HepG2 (cell line): ENCODE results near the gene POLA1. TPM values are rescaled to one million over a fixed set of nuclear protein-coding genes. Genes with fewer than 3 reads are reported as not detected.

Experiments used
- ATAC-seq: fragments of 200-7000 bp; cut with Tn5 transposase; 3 replicates; pipeline ENCODE4 v1.9.1; 2020; ENCODE audit warnings: mild to moderate bottlenecking, moderate library complexity
- BruUV-seq: library from RNA; stranded (reverse); fragments of 400-500 nt; replicated peaks from 2 replicates; lab custom pipeline; 2021; lab: Mats Ljungman, UMichigan
- CTCF ChIA-PET: fragments of 300-600 bp; formaldehyde crosslinking; extraction: SDS; loops from one replicate; lab custom pipeline; 2021; ENCODE audit warnings: low total read pairs, inconsistent platforms, low intra/inter-chr PET ratio; lab: Yijun Ruan, JAX
- POLR2A ChIA-PET: fragments of 350-600 bp; sonication (Branson Sonifier 250); formaldehyde crosslinking; loops from one replicate; lab custom pipeline; 2020; ENCODE audit warnings: antibody characterized with exemption, inconsistent platforms; lab: Yijun Ruan, JAX
- DNase-seq: peaks from one replicate; pipeline ENCODE4 v3.0.0-alpha.2; 2015; ENCODE audit warnings: low spot score
- FAIRE-seq: peaks from 3 replicates; lab custom pipeline; 2011; peaks lifted over from hg19 to GRCh38; lab: Jason Lieb, UNC
- H2AFZ ChIP-seq: one replicate; pipeline ENCODE4 v1.6.1; 2011; ENCODE audit warnings: low read length, inconsistent platforms
- H3K27ac ChIP-seq: fragments of 300-600 bp; 3 replicates; pipeline ENCODE4 v1.8.0; 2011; ENCODE audit warnings: mixed run types, mild to moderate bottlenecking, mixed read lengths, low read length, inconsistent platforms; ENCODE audit not compliant: insufficient read depth; ENCODE audit errors: extremely low read length
- H3K27me3 ChIP-seq, 2 experiments: fragments of 200-600 bp in 1 of 2; 2 replicates in 1 of 2; 3 replicates in 1 of 2; pipeline versions ENCODE4 v1.6.0 to v1.8.0; 2011; ENCODE audit warnings: low read length in 2 of 2, mild to moderate bottlenecking in 2 of 2, moderate library complexity in 2 of 2, inconsistent platforms in 1 of 2; ENCODE audit not compliant: insufficient read depth in 2 of 2, control insufficient read depth in 1 of 2
- H3K36me3 ChIP-seq, 2 experiments: fragments of 200-600 bp in 1 of 2; replicated peaks in 1 of 2; 2 replicates in 1 of 2; 3 replicates in 1 of 2; pipeline versions ENCODE4 v1.5.1 to v1.8.0; 2011; ENCODE audit warnings: low read length in 2 of 2, inconsistent platforms in 1 of 2; ENCODE audit not compliant: insufficient read depth in 2 of 2, control insufficient read depth in 1 of 2
- H3K4me1 ChIP-seq: 2 replicates; pipeline ENCODE4 v1.5.1; 2012; ENCODE audit warnings: low read length, inconsistent platforms; ENCODE audit not compliant: insufficient read depth
- H3K4me2 ChIP-seq: 2 replicates; pipeline ENCODE4 v1.6.0; 2011; ENCODE audit warnings: low read depth, low read length, inconsistent platforms
- H3K4me3 ChIP-seq, 3 experiments: fragments of 200-600 bp in 1 of 3; sonication (generic), shearing (Covaris generic) in 1 of 3; replicated peaks in 1 of 3; 2 replicates each; pipeline ENCODE4 v1.5.1; 2011 to 2016; ENCODE audit warnings: low read length in 3 of 3, inconsistent platforms in 2 of 3, low read depth in 2 of 3, mild to moderate bottlenecking in 2 of 3, control low read depth in 1 of 3, mixed read lengths in 1 of 3; ENCODE audit not compliant: insufficient read depth in 1 of 3
- H3K79me2 ChIP-seq: one replicate; pipeline ENCODE4 v1.6.1; 2011; ENCODE audit warnings: low read length, inconsistent platforms; ENCODE audit not compliant: insufficient read depth
- H3K9ac ChIP-seq: 2 replicates; pipeline ENCODE4 v1.6.0; 2011; ENCODE audit warnings: mild to moderate bottlenecking, low read depth, low read length, inconsistent platforms; ENCODE audit not compliant: insufficient read depth
- H3K9me3 ChIP-seq: 2 replicates; pipeline ENCODE4 v1.5.1; 2012; ENCODE audit warnings: mild to moderate bottlenecking, low read length
- H4K20me1 ChIP-seq: 2 replicates; pipeline ENCODE4 v1.6.0; 2011; ENCODE audit warnings: inconsistent platforms, mild to moderate bottlenecking, low read length, moderate library complexity; ENCODE audit not compliant: insufficient read depth
- ARID5B ChIP-seq: IDR thresholded peaks from 2 replicates; pipeline ENCODE4 v1.4.0; 2020; ENCODE audit warnings: mild to moderate bottlenecking, missing genetic modification reagents
- BRCA1 ChIP-seq: sonication (generic); formaldehyde crosslinking; IDR thresholded peaks from 2 replicates; pipeline ENCODE4 v1.4.0; 2020; ENCODE audit warnings: missing genetic modification reagents
- CC2D1A ChIP-seq: sonication (generic); formaldehyde crosslinking; IDR thresholded peaks from 2 replicates; pipeline ENCODE4 v1.8.1; 2023; ENCODE audit warnings: mild to moderate bottlenecking, missing genetic modification reagents
- CHD4 ChIP-seq: fragments of 200-600 bp; sonication (generic); IDR thresholded peaks from 2 replicates; pipeline ENCODE4 v1.7.0; 2017; ENCODE audit warnings: mild to moderate bottlenecking, low read length, borderline replicate concordance
- MBD4 ChIP-seq: IDR thresholded peaks from 2 replicates; pipeline ENCODE4 v1.6.1; 2012; ENCODE audit warnings: low read length, inconsistent platforms, borderline replicate concordance
- RAD21 ChIP-seq: fragments of 450-650 bp; formaldehyde crosslinking; IDR thresholded peaks from 2 replicates; pipeline ENCODE4 v1.5.0; 2020; ENCODE audit warnings: mild to moderate bottlenecking
- SNRNP70 ChIP-seq: fragments of 200-400 bp; formaldehyde crosslinking; IDR thresholded peaks from 2 replicates; pipeline ENCODE4 v1.6.1; 2017; ENCODE audit warnings: mild to moderate bottlenecking, low read depth, low read length, moderate library complexity
- XRCC5 ChIP-seq: fragments of 200-400 bp; formaldehyde crosslinking; optimal IDR thresholded peaks from 2 replicates; pipeline ENCODE3; 2017; ENCODE audit warnings: mild to moderate bottlenecking, low read length
- WGBS: methylation state at CpG from one replicate; pipeline ENCODE4 v1.1.6; 2017; ENCODE audit warnings: low lambda C conversion rate; 5-methylcytosine and 5-hydroxymethylcytosine counted together
- in situ Hi-C: cut with HindIII; loops from 2 replicates; pipeline ENCODE4 v1.10.0; 2017; ENCODE audit warnings: low pct_unique_long_range_greater_than_20kb; ENCODE audit not compliant: extremely low pct_ligation_motif_present
- intact Hi-C: fragments of 100-400 bp; cut with micrococcal nuclease; formaldehyde crosslinking; loops from one replicate; pipeline ENCODE4 v1.10.0; 2022; ENCODE audit not compliant: unreplicated experiment
- polyA plus RNA-seq, 8 experiments: library from polyadenylated mRNA; depleted of rRNA in 3 of 8; stranded (reverse) in 7 of 8; unstranded in 1 of 8; fragments of >200 nt; fragmentation: Illumina TruSeq in 4 of 8; extraction: Trizol in 4 of 8; gene quantifications; 2 replicates each; pipeline versions ENCODE4 v1.2.1 to v1.2.3, GENCODE V29; 2011 to 2016; ENCODE audit warnings: low read depth in 4 of 8, missing spikeins in 1 of 8, mixed read lengths in 1 of 8; ENCODE audit not compliant: insufficient read depth in 1 of 8
- total RNA-seq, 5 experiments: library from RNA; depleted of rRNA; stranded (reverse); fragments of >200 nt; fragmentation: Illumina TruSeq; extraction: Trizol; gene quantifications; 2 replicates each; pipeline ENCODE4 v1.2.3, GENCODE V29; 2016; ENCODE audit warnings: low read depth in 1 of 5
- TF ChIP-seq, protein P1 (sequence below): sonication (generic); formaldehyde crosslinking; conservative IDR thresholded peaks from 2 replicates; pipeline ENCODE4 v1.8.0; 2022; ENCODE audit warnings: low read depth, missing genetic modification reagents

POLA1 gene
- total and polyA plus RNA-seq, 2 of the 13 experiments (the other 11 are each of a cell fraction or from before 2014, with no cell fraction given), result 3.3 to 26.5 TPM

DNA sequence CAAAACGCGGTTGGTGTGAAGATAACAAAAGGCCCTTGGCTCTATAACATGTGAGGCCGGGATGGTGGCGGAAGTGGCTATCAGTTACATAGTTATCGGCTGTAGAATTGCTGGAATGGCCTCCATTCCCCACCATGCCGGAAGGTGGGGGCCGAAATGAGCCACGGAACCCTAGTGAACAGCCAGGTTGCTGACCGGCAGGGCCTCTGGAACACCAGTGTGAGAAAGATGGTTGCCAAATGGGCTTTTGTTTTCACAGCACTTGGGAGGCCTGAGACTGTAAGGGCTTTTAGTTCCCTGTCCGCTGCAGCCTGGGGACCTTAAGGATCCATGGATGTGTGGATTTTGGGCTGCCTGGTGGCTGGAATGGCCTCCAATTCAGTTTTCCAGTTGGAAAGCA, 345.3 kb downstream of the POLA1 start:
- no peaks in the 10 kb centered on the region for H3K4me1 ChIP-seq
- H3K4me3 ChIP-seq, result no peak overlapping the region
- H3K9me3 ChIP-seq, result no peaks in the 10 kb centered on the region
- no peaks in the 10 kb centered on the region for H3K36me3 ChIP-seq
- BruUV-seq, result no TSS peak
- H3K79me2 ChIP-seq, result no peaks in the 10 kb centered on the region
- no peak overlapping the region for H2AFZ ChIP-seq
- H3K4me2 ChIP-seq, result no peak overlapping the region
- no peak for DNase-seq
- H3K27me3 ChIP-seq, result no peaks in the 10 kb centered on the region
- WGBS, result 63% methylated on average over 7 of the region's 10 CpGs
- TF ChIP-seq CC2D1A (no peak), CHD4 (no peak), BRCA1 (CRISPR knock-in tag) (no peak), SNRNP70 (no peak), RAD21 (CRISPR knock-in tag) (no peak), MBD4 (no peak), XRCC5 (no peak)
- TF ChIP-seq, protein P1, sequence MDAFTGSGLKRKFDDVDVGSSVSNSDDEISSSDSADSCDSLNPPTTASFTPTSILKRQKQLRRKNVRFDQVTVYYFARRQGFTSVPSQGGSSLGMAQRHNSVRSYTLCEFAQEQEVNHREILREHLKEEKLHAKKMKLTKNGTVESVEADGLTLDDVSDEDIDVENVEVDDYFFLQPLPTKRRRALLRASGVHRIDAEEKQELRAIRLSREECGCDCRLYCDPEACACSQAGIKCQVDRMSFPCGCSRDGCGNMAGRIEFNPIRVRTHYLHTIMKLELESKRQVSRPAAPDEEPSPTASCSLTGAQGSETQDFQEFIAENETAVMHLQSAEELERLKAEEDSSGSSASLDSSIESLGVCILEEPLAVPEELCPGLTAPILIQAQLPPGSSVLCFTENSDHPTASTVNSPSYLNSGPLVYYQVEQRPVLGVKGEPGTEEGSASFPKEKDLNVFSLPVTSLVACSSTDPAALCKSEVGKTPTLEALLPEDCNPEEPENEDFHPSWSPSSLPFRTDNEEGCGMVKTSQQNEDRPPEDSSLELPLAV (CRISPR knock-in tag), result no peak
- intact Hi-C loops (no loop called here), in situ Hi-C loops (loop anchor here (10.0 kb wide), 1 partner anchor 106 kb away; no protein-coding TSS in a partner anchor)
- ATAC-seq, result no peak
- ChIA-PET CTCF (no interaction called here), POLR2A (no interaction called here)
- FAIRE-seq, result no peak
- no peak overlapping the region for H3K27ac ChIP-seq
- H4K20me1 ChIP-seq, result no peaks in the 10 kb centered on the region
- no peak overlapping the region for H3K9ac ChIP-seq

- POLR2A ChIA-PET, result no interaction called here
- Histone ChIP-seq H3K27ac (no peak overlapping the region), H3K9ac (no peak overlapping the region), H3K79me2 (no peaks in the 10 kb centered on the region), H3K27me3 (no peaks in the 10 kb centered on the region), H3K4me3 (no peak overlapping the region), H3K9me3 (no peaks in the 10 kb centered on the region), H3K4me1 (no peaks in the 10 kb centered on the region; the same call in 1 of the 2 replicates), H4K20me1 (no peaks in the 10 kb centered on the region), H3K4me2 (no peak overlapping the region), H3K36me3 (no peaks in the 10 kb centered on the region), H2AFZ (no peak overlapping the region)
- in situ Hi-C loops, result no loop called here
- FAIRE-seq (no peak), DNase-seq (no peak), ATAC-seq (no peak)
- intact Hi-C loops, result no loop called here
- BruUV-seq, result no TSS peak
- CTCF ChIA-PET, result no interaction called here
- 100% methylated on average over 1 of the region's 1 CpG for WGBS
- no peak for TF ChIP-seq ARID5B (CRISPR knock-in tag)
Observed at GRCh38 chrX:25043192-25043591, 349.5 kb downstream of the POLA1 start.
